Lower lobe of right lung (tissue), 2 donors: ENCODE measurements around the gene ABCB8. TPM values are rescaled to one million over a fixed set of nuclear protein-coding genes. Genes with fewer than 3 reads are reported as not detected.
A peak's percentile ranks its signal among the peaks of the same experiment; 100 is the strongest.
"Not testable (repeated sequence)": the region's sequence is repeated elsewhere in the genome, so short reads cannot be mapped to it uniquely, and the experiment has no call there.

Experiments
- ATAC-seq, 2 donors: fragments of 200-7000 bp; cut with Tn5 transposase; one replicate each; pipeline ENCODE4 v1.9.1; 2020 to 2022; ENCODE audit warnings: mild to moderate bottlenecking in 2 of 2, moderate library complexity in 2 of 2
- DNase-seq: peaks from one replicate; pipeline ENCODE4 v3.0.0-alpha.2; 2020
- H3K27ac ChIP-seq: fragments of 200-600 bp; one replicate; pipeline ENCODE4 v1.8.0; 2022
- H3K27me3 ChIP-seq: fragments of 200-600 bp; one replicate; pipeline ENCODE4 v1.8.0; 2022; ENCODE audit warnings: low read depth
- H3K36me3 ChIP-seq: fragments of 200-600 bp; one replicate; pipeline ENCODE4 v1.8.0; 2022; ENCODE audit warnings: mild to moderate bottlenecking
- H3K4me1 ChIP-seq: fragments of 200-600 bp; one replicate; pipeline ENCODE4 v1.8.0; 2022
- H3K4me3 ChIP-seq: fragments of 200-600 bp; one replicate; pipeline ENCODE4 v1.8.0; 2022; ENCODE audit warnings: mild to moderate bottlenecking
- H3K9me3 ChIP-seq: fragments of 200-600 bp; one replicate; pipeline ENCODE4 v1.8.0; 2022
- intact Hi-C: fragments of 100-400 bp; cut with DNase I; formaldehyde crosslinking; loops from one replicate; pipeline ENCODE4 v1.11.0; 2022
- total RNA-seq: library from RNA; stranded (reverse); fragmentation: NEBNext Ultra II Directional; extraction: Animal tissue kit (Norgen Biotek cat#: 25700); gene quantifications from one replicate; pipeline ENCODE4 v1.2.1, GENCODE V29; 2021
- TF ChIP-seq, protein P1 (sequence below): fragments of 200-600 bp; IDR thresholded peaks from one replicate; pipeline ENCODE4 v1.8.0; 2022; ENCODE audit warnings: antibody characterized with exemption, mild to moderate bottlenecking
- donor health status: DM: no; HTN: yes; CAD: no; lungs with severe emphysema.

Gene ABCB8
- total RNA-seq, 1 donor from 2014 or later, result 42.4 TPM

GRCh38 chr7:151035026-151035717 lies 6.9 kb downstream of the ABCB8 start:
- no peak overlapping the region for H3K4me3 ChIP-seq
- intact Hi-C loops, result no loop called here
- no peaks in the 10 kb centered on the region for H3K27me3 ChIP-seq
- TF ChIP-seq, protein P1, sequence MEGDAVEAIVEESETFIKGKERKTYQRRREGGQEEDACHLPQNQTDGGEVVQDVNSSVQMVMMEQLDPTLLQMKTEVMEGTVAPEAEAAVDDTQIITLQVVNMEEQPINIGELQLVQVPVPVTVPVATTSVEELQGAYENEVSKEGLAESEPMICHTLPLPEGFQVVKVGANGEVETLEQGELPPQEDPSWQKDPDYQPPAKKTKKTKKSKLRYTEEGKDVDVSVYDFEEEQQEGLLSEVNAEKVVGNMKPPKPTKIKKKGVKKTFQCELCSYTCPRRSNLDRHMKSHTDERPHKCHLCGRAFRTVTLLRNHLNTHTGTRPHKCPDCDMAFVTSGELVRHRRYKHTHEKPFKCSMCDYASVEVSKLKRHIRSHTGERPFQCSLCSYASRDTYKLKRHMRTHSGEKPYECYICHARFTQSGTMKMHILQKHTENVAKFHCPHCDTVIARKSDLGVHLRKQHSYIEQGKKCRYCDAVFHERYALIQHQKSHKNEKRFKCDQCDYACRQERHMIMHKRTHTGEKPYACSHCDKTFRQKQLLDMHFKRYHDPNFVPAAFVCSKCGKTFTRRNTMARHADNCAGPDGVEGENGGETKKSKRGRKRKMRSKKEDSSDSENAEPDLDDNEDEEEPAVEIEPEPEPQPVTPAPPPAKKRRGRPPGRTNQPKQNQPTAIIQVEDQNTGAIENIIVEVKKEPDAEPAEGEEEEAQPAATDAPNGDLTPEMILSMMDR, result no peak
- H3K36me3 ChIP-seq, result peaks cover 48% of the 10 kb centered on the region
- DNase-seq, result no peak
- ATAC-seq, result no peak
- H3K27ac ChIP-seq, result no peak overlapping the region
- peaks cover 19% of the 10 kb centered on the region for H3K4me1 ChIP-seq
- no peaks in the 10 kb centered on the region for H3K9me3 ChIP-seq

GRCh38 chr7:151035902-151036301 lies 7.7 kb downstream of the ABCB8 start:
- no peaks in the 10 kb centered on the region for H3K9me3 ChIP-seq
- intact Hi-C loops, result no loop called here
- H3K27me3 ChIP-seq, result no peaks in the 10 kb centered on the region
- DNase-seq, result no peak
- peaks cover 19% of the 10 kb centered on the region for H3K4me1 ChIP-seq
- TF ChIP-seq, protein P1, result no peak
- ATAC-seq, result no peak
- no peak overlapping the region for H3K27ac ChIP-seq
- H3K4me3 ChIP-seq, result no peak overlapping the region
- H3K36me3 ChIP-seq, result peaks cover 48% of the 10 kb centered on the region

DNA sequence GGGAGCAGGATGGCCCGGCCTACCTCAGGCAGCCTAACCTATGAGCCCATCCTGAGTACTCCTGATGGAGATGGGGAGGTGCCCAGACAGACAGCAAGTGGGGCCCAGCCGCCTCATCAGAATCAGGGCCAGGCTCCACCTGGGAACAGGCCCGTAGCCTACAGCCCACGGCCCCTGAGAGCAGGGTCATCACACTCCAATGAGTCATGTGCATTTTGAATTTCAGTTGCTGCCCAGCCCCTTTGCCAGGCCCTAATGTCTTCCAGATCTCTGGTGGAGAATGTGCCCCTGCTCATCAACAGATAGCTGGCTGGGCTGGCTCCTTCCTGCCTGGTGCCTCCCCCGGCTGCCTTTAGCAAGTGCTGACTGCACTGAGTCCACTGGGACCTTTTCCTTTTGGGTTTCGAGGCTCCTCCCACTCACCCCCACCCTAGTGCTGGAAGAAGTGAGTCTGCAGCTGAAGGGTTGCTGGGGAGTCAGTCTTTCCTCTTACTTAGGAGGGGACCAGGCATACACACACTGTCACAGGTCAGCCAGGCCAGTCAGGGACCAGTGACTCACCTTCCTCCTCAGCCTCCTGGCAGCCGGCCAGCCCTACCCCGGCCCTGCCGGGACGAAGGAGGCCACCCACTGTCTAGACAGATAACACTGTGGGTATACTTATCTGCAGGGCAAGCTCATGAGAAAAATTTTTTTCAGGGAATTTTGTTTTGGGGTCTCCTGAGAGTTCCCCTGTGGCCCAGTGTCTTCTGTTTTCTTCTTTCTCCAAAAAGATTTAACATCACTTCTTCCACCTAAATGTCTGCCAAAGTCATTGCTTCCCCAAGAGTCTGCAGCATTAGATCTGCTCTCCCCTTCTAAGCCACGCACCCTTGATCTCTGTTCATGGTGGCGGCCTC lies 10.9 kb downstream of the ABCB8 start:
- peaks cover 49% of the 10 kb centered on the region for H3K36me3 ChIP-seq
- ATAC-seq (peak; percentile 69 to 73), DNase-seq (peak; percentile 71)

DNA sequence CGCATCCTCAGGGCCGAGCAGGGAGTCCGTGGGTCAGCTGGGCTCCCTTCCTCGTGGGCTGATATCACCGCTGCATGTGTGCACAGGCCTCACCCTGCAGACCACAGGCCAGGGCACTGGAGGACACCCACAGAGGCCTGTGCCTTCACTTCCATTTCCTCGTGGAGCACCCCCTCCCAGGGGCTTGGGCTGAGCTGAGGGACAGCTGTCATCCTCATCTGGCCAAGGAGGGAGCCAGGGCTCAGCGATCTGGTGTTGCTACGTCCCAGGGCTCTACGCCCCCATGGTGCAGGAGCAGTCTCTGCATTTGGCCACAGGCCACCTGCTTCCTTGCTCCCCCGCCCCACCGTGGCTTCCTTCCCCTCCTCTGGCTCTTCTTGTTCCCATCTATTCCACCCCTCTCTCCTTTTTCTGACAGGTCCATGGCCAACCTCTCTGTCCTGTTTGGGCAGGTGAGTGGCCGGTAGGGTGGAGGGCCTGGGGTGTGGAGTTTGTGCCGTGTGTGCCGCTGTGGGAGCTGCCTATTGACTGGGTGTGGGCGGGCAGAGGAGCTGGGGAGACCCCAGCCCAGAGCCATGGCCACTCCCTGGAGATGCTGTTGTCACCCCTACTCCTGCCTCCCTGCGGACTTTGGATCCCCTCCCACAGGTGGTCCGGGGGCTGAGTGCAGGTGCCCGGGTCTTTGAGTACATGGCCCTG lies 11.7 kb downstream of the ABCB8 start:
- peaks cover 19% of the 10 kb centered on the region for H3K4me1 ChIP-seq
- H3K27me3 ChIP-seq, result no peaks in the 10 kb centered on the region
- no peak overlapping the region for H3K27ac ChIP-seq
- no peak for ATAC-seq
- TF ChIP-seq, protein P1, result no peak
- H3K9me3 ChIP-seq, result no peaks in the 10 kb centered on the region
- intact Hi-C loops, result no loop called here
- no peak overlapping the region for H3K4me3 ChIP-seq
- peaks cover 49% of the 10 kb centered on the region for H3K36me3 ChIP-seq
- no peak for DNase-seq

More for the DNA sequence above, 10.9 kb downstream of the ABCB8 start:
- H3K4me3 ChIP-seq, result no peak overlapping the region
- intact Hi-C loops, result no loop called here
- no peaks in the 10 kb centered on the region for H3K27me3 ChIP-seq
- no peaks in the 10 kb centered on the region for H3K9me3 ChIP-seq
- TF ChIP-seq, protein P1, result no peak
- H3K4me1 ChIP-seq, result peaks cover 19% of the 10 kb centered on the region
- H3K27ac ChIP-seq, result no peak overlapping the region

DNA sequence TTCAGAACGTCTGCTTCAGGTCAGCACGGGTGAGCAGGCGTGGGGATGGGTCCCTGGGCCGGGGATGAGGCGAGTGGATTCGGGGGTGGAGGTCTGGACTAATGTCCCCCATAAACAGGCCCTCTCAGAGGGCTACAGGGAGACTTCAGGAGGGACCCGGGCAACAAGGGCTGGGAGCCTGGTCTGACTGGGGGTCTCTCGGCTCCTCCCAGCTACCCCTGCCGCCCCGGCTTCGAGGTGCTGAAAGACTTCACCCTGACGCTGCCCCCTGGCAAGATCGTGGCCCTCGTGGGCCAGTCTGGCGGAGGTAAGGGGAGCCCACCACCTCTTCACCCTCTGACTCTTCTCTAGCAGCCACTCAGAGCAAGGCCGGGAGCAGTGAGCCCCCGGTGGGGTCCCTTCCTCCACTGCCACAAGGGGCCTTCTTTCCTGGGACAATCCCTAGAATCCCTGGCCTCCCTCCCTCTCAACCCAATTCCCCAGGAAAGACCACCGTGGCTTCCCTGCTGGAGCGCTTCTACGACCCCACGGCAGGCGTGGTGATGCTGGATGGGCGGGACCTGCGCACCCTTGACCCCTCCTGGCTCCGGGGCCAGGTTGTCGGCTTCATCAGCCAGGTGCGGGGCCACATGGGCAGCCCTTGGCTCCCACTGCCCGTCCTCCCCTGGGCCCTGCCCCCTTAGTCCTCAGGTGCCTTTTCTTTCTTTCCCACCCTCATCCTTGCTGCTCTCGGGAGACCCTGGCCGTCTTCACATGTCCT lies 12.5 kb downstream of the ABCB8 start:
- TF ChIP-seq, protein P1, result no peak

DNA sequence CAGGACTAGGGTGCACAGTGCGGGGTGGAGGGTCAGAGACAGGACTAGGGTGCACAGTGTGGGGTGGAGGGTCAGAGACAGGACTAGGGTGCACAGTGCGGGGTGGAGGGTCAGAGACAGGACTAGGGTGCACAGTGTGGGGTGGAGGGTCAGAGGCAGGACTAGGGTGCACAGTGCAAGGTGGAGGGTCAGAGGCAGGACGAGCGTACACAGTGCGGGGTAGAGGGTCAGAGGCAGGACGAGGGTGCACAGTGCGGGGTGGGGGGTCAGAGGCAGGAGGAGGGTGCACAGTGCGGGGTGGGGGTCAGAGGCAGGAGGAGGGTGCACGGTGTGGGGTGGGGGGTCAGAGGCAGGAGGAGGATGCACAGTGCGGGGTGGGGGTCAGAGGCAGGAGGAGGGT lies 15.2 kb downstream of the ABCB8 start:
- peaks cover 31% of the 10 kb centered on the region for H3K36me3 ChIP-seq
- H3K9me3 ChIP-seq, H3K27ac ChIP-seq, H3K4me3 ChIP-seq, H3K27me3 ChIP-seq, ATAC-seq, DNase-seq, intact Hi-C loops: not testable (repeated sequence)
- H3K4me1 ChIP-seq, result peaks cover 17% of the 10 kb centered on the region

More for the DNA sequence above, 12.5 kb downstream of the ABCB8 start:
- ATAC-seq (no peak), DNase-seq (no peak)
- Histone ChIP-seq H3K4me1 (peaks cover 19% of the 10 kb centered on the region), H3K9me3 (no peaks in the 10 kb centered on the region), H3K27me3 (no peaks in the 10 kb centered on the region), H3K4me3 (no peak overlapping the region), H3K36me3 (peaks cover 46% of the 10 kb centered on the region), H3K27ac (no peak overlapping the region)
- intact Hi-C loops, result no loop called here
